ENCODE data around the gene UBE2E2.
A peak's percentile ranks its signal among the peaks of the same experiment; 100 is the strongest.
"Not testable (repeated sequence)": the region's sequence is repeated elsewhere in the genome, so short reads cannot be mapped to it uniquely, and the experiment has no call there.

The UBE2E2 gene

GRCh38 chr3:23618475-23618874, 415.3 kb downstream of the UBE2E2 start:
- not testable (repeated sequence) for H3K36me3 ChIP-seq (replicated peaks in 1 of 2; ENCODE audit: control insufficient read depth in 2 of 2, insufficient read depth in 2 of 2, low read length in 2 of 2); H3K23ac ChIP-seq (ENCODE audit: low read depth, low read length, poor library complexity); H2AK5ac ChIP-seq (ENCODE audit: low read depth, low read length); H2BK15ac ChIP-seq (ENCODE audit: low read length); H3K9ac ChIP-seq (ENCODE audit: low read depth, low read length, poor library complexity); H2BK12ac ChIP-seq (ENCODE audit: low read length); H3K27ac ChIP-seq (replicated peaks; ENCODE audit: low read length); H2BK120ac ChIP-seq (ENCODE audit: low read depth, low read length); H4K8ac ChIP-seq (ENCODE audit: low read depth, low read length); H2AFZ ChIP-seq (ENCODE audit: low read length); H4K91ac ChIP-seq (ENCODE audit: low read depth, low read length, poor library complexity); H3K4me1 ChIP-seq (ENCODE audit: control insufficient read depth in 2 of 2, insufficient read depth in 1 of 2, low read depth in 1 of 2, low read length in 2 of 2); H3K4ac ChIP-seq (ENCODE audit: low read length); DNase-seq (ENCODE audit: low spot score); H3K79me1 ChIP-seq (ENCODE audit: low read depth, low read length); H2BK5ac ChIP-seq (ENCODE audit: low read length); H3K18ac ChIP-seq (ENCODE audit: low read length); H3K27me3 ChIP-seq (ENCODE audit: control insufficient read depth in 3 of 3, insufficient read depth in 3 of 3, low read depth in 1 of 3, low read length in 3 of 3); H3K9me3 ChIP-seq (replicated peaks in 1 of 2; ENCODE audit: control insufficient read depth in 2 of 2, insufficient read depth in 1 of 2, low read depth in 1 of 2, low read length in 2 of 2); H3K4me2 ChIP-seq (ENCODE audit: insufficient read depth, low read length, poor library complexity, severe bottlenecking); H3K14ac ChIP-seq (ENCODE audit: low read length); H3K4me3 ChIP-seq (ENCODE audit: low read length in 2 of 2)
- WGBS, 2 donors (ENCODE audit: extremely low coverage in 2 of 2, insufficient read length in 2 of 2, insufficient replicate concordance in 1 of 2) = no CpG with 5 or more reads among the region's 2 CpGs

- Histone ChIP-seq H2AK5ac (ENCODE audit: low read depth, low read length) (no peak overlapping the region), H3K14ac (ENCODE audit: low read length) (no peak overlapping the region), H3K18ac (ENCODE audit: low read length) (peak overlapping the region; percentile 7), H2BK5ac (ENCODE audit: low read length) (no peak overlapping the region), H3K9me3 (replicated peaks in 1 of 2; ENCODE audit: control insufficient read depth in 2 of 2, insufficient read depth in 1 of 2, low read depth in 1 of 2, low read length in 2 of 2) (peaks cover 4 to 9% of the 10 kb centered on the region in 2 donors), H3K79me1 (ENCODE audit: low read depth, low read length) (no peaks in the 10 kb centered on the region), H3K27me3 (ENCODE audit: control insufficient read depth in 3 of 3, insufficient read depth in 3 of 3, low read depth in 1 of 3, low read length in 3 of 3) (no peaks in the 10 kb centered on the region), H3K9ac (ENCODE audit: low read depth, low read length, poor library complexity) (no peak overlapping the region), H2BK120ac (ENCODE audit: low read depth, low read length) (no peak overlapping the region), H4K8ac (ENCODE audit: low read depth, low read length) (no peak overlapping the region), H3K4me3 (ENCODE audit: low read length in 2 of 2) (no peak overlapping the region), H3K27ac (replicated peaks; ENCODE audit: low read length) (no peak overlapping the region), H3K4me1 (ENCODE audit: control insufficient read depth in 2 of 2, insufficient read depth in 1 of 2, low read depth in 1 of 2, low read length in 2 of 2) (no peaks in the 10 kb centered on the region), H3K23ac (ENCODE audit: low read depth, low read length, poor library complexity) (no peak overlapping the region), H2AFZ (ENCODE audit: low read length) (peak overlapping the region; percentile 49), H4K91ac (ENCODE audit: low read depth, low read length, poor library complexity) (no peak overlapping the region), H3K36me3 (replicated peaks in 1 of 2; ENCODE audit: control insufficient read depth in 2 of 2, insufficient read depth in 2 of 2, low read length in 2 of 2) (no peaks in the 10 kb centered on the region), H2BK12ac (ENCODE audit: low read length) (no peak overlapping the region), H3K4me2 (ENCODE audit: insufficient read depth, low read length, poor library complexity, severe bottlenecking) (no peak overlapping the region), H3K4ac (ENCODE audit: low read length) (no peak overlapping the region), H2BK15ac (ENCODE audit: low read length) (peak overlapping the region; percentile 7)
- no peak for DNase-seq (ENCODE audit: low spot score)
- WGBS, 2 donors (ENCODE audit: extremely low coverage in 2 of 2, insufficient read length in 2 of 2, insufficient replicate concordance in 1 of 2) = no CpG with 5 or more reads among the region's 12 CpGs
Measured at GRCh38 chr3:23619705-23620637, 416.8 kb downstream of the UBE2E2 start.

GRCh38 chr3:23620638-23621015, 417.5 kb downstream of the UBE2E2 start:
- Histone ChIP-seq H3K4me2 (ENCODE audit: insufficient read depth, low read length, poor library complexity, severe bottlenecking) (no peak overlapping the region), H2AK5ac (ENCODE audit: low read depth, low read length) (no peak overlapping the region), H2BK12ac (ENCODE audit: low read length) (no peak overlapping the region), H2AFZ (ENCODE audit: low read length) (peak overlapping the region; percentile 49), H3K4me1 (ENCODE audit: control insufficient read depth in 2 of 2, insufficient read depth in 1 of 2, low read depth in 1 of 2, low read length in 2 of 2) (no peaks in the 10 kb centered on the region), H3K9ac (ENCODE audit: low read depth, low read length, poor library complexity) (no peak overlapping the region), H2BK15ac (ENCODE audit: low read length) (peak overlapping the region; percentile 9), H4K91ac (ENCODE audit: low read depth, low read length, poor library complexity) (no peak overlapping the region), H2BK120ac (ENCODE audit: low read depth, low read length) (no peak overlapping the region), H3K18ac (ENCODE audit: low read length) (no peak overlapping the region), H3K4ac (ENCODE audit: low read length) (no peak overlapping the region), H3K27me3 (ENCODE audit: control insufficient read depth in 3 of 3, insufficient read depth in 3 of 3, low read depth in 1 of 3, low read length in 3 of 3) (no peaks in the 10 kb centered on the region), H3K23ac (ENCODE audit: low read depth, low read length, poor library complexity) (no peak overlapping the region), H2BK5ac (ENCODE audit: low read length) (no peak overlapping the region), H3K36me3 (replicated peaks in 1 of 2; ENCODE audit: control insufficient read depth in 2 of 2, insufficient read depth in 2 of 2, low read length in 2 of 2) (no peaks in the 10 kb centered on the region), H3K27ac (replicated peaks; ENCODE audit: low read length) (no peak overlapping the region), H3K14ac (ENCODE audit: low read length) (no peak overlapping the region), H3K4me3 (ENCODE audit: low read length in 2 of 2) (no peak overlapping the region), H3K9me3 (replicated peaks in 1 of 2; ENCODE audit: control insufficient read depth in 2 of 2, insufficient read depth in 1 of 2, low read depth in 1 of 2, low read length in 2 of 2) (peaks cover 4 to 9% of the 10 kb centered on the region in 2 donors), H3K79me1 (ENCODE audit: low read depth, low read length) (no peaks in the 10 kb centered on the region), H4K8ac (ENCODE audit: low read depth, low read length) (no peak overlapping the region)
- no CpG with 5 or more reads among the region's 4 CpGs for WGBS, 2 donors (ENCODE audit: extremely low coverage in 2 of 2, insufficient read length in 2 of 2, insufficient replicate concordance in 1 of 2)
- DNase-seq (ENCODE audit: low spot score) = no peak

DNA sequence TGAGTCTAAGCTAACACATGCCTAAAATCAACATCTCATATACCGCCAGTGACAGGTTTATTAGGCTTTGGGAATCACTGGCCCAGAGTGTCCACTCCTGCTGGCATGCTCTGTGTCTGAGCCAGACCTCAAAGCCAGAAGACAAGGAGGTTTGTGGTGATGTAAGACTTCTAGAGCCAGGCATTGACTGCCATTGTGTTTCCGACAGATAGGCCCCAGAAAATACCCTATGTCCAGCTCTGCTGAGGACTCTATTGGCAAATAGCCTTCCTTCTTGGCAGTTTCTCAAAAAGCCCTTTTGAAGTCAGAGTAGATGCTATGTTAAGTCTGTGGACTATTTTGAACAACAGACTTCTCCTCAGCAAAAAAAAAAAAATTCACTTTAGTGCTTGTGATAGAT, 420.7 kb downstream of the UBE2E2 start:
- Histone ChIP-seq H2BK5ac (ENCODE audit: low read length) (no peak overlapping the region), H3K4me1 (ENCODE audit: control insufficient read depth in 2 of 2, insufficient read depth in 1 of 2, low read depth in 1 of 2, low read length in 2 of 2) (no peaks in the 10 kb centered on the region), H3K79me1 (ENCODE audit: low read depth, low read length) (no peaks in the 10 kb centered on the region), H2AK5ac (ENCODE audit: low read depth, low read length) (no peak overlapping the region), H3K14ac (ENCODE audit: low read length) (no peak overlapping the region), H3K27me3 (ENCODE audit: control insufficient read depth in 3 of 3, insufficient read depth in 3 of 3, low read depth in 1 of 3, low read length in 3 of 3) (no peaks in the 10 kb centered on the region), H3K4me2 (ENCODE audit: insufficient read depth, low read length, poor library complexity, severe bottlenecking) (no peak overlapping the region), H3K18ac (ENCODE audit: low read length) (no peak overlapping the region), H4K8ac (ENCODE audit: low read depth, low read length) (no peak overlapping the region), H3K9ac (ENCODE audit: low read depth, low read length, poor library complexity) (no peak overlapping the region), H3K4ac (ENCODE audit: low read length) (no peak overlapping the region), H3K9me3 (replicated peaks in 1 of 2; ENCODE audit: control insufficient read depth in 2 of 2, insufficient read depth in 1 of 2, low read depth in 1 of 2, low read length in 2 of 2) (peaks cover 4 to 9% of the 10 kb centered on the region in 2 donors), H4K91ac (ENCODE audit: low read depth, low read length, poor library complexity) (no peak overlapping the region), H3K23ac (ENCODE audit: low read depth, low read length, poor library complexity) (no peak overlapping the region), H2AFZ (ENCODE audit: low read length) (no peak overlapping the region), H3K4me3 (ENCODE audit: low read length in 2 of 2) (no peak overlapping the region), H3K36me3 (replicated peaks in 1 of 2; ENCODE audit: control insufficient read depth in 2 of 2, insufficient read depth in 2 of 2, low read length in 2 of 2) (no peaks in the 10 kb centered on the region), H2BK120ac (ENCODE audit: low read depth, low read length) (no peak overlapping the region), H2BK12ac (ENCODE audit: low read length) (no peak overlapping the region), H3K27ac (replicated peaks; ENCODE audit: low read length) (no peak overlapping the region), H2BK15ac (ENCODE audit: low read length) (no peak overlapping the region)
- no CpG with 5 or more reads among the region's 2 CpGs for whole genome bisulfite sequencing, 2 donors (ENCODE audit: extremely low coverage in 2 of 2, insufficient read length in 2 of 2, insufficient replicate concordance in 1 of 2)
- DNase-seq (ENCODE audit: low spot score) = no peak
